ENCODE results near the gene OR2W3. TPM values are rescaled to one million over a fixed set of nuclear protein-coding genes. Genes with fewer than 3 reads are reported as not detected.

The OR2W3 gene
- total RNA-seq (2021; fragmentation: NEBNext Ultra II Directional; extraction: Animal tissue kit (Norgen Biotek cat#: 25700)) (0.82 and 1.1 TPM in 2 replicates), polyA plus RNA-seq (2011; rRNA removed) (0.08 and 0.12 TPM in 2 replicates), polyA minus RNA-seq (2011; rRNA and poly(A)+ RNA removed) (0.51 TPM in 1 of 2 replicates, not detected in the other)
- polyA plus RNA-seq (2011; cell fraction: cytosol; rRNA removed), result not detected
- polyA plus RNA-seq (2011; cell fraction: nucleus; rRNA removed), result not detected
- polyA plus RNA-seq (2012, experiment 1 of 2), result not detected in 4 replicates
- not detected for polyA plus RNA-seq (2012, experiment 2 of 2)
- polyA plus RNA-seq (2013, experiment 1 of 2), result 0.41 TPM
- polyA plus RNA-seq (2013, experiment 2 of 2), result 0.61 TPM
- polyA minus RNA-seq (2011; cell fraction: cytosol; rRNA and poly(A)+ RNA removed), result not detected
- not detected for polyA minus RNA-seq (2011; cell fraction: nucleus; rRNA and poly(A)+ RNA removed)
- long read RNA-seq, experiment 1, result 0 reads
- long read RNA-seq, experiment 2, result 0 reads

DNA sequence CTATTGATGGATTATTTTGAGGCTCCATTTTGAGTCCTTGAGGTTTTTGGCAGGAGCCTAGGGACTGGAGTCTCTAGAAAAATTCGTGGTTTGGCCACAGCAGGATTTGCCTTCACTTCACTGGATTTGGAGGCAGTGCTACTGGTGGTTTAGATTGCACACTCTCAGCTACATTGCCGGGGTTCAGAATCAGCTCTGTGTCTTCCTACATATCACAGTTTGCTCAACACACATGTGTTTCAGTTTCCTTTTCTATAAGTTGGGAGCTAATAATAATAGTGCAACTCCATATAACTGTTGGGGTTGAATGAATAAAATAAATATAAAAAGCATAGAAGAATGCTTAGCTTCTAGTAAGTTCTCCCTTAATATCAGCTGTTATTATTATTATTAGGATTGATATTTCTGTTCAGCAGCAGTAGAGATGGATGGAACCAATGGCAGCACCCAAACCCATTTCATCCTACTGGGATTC is at the start of gene OR2W3:
Gene OR2W3, plus strand, starts transcription at position 425 of the 475 bp plus-strand sequence. Its CDS starts 0 bp downstream, at position 425.
- ChIA-PET POLR2A (ENCODE audit: partially characterized antibody) (no interaction called here), CTCF (ENCODE audit: partially characterized antibody) (no interaction called here)
- no peak within 1 kb of the TSS for H3K14ac ChIP-seq (ENCODE audit: insufficient read length)
- no peak within 1 kb of the TSS; a peak in 1 of 7 replicates for H3K9ac ChIP-seq (replicated peaks in 1 of 4; ENCODE audit: extremely low read depth in 1 of 4, low read depth in 3 of 4, low read length in 3 of 4)
- H2BK120ac ChIP-seq (replicated peaks; ENCODE audit: low read depth, low read length), result no peak within 1 kb of the TSS
- no peaks in the 10 kb centered on the region for H3K36me3 ChIP-seq (ENCODE audit: control insufficient read depth in 2 of 4, insufficient read depth in 4 of 4, low read length in 3 of 4)
- no peaks in the 10 kb centered on the region for H3K23me2 ChIP-seq (ENCODE audit: low read depth, low read length)
- H3K4me3 ChIP-seq (ENCODE audit: extremely low read depth in 1 of 4, insufficient read depth in 2 of 4, low read depth in 3 of 4, low read length in 4 of 4), result no peak within 1 kb of the TSS
- H2BK15ac ChIP-seq (ENCODE audit: low read length), result no peak within 1 kb of the TSS
- no peak within 1 kb of the TSS for H3K4me2 ChIP-seq (ENCODE audit: insufficient read depth in 1 of 2, low read depth in 2 of 2, low read length in 2 of 2)
- H2BK5ac ChIP-seq (ENCODE audit: low read depth, low read length), result no peak within 1 kb of the TSS
- H4K91ac ChIP-seq (replicated peaks; ENCODE audit: insufficient read length, low read length), result no peak within 1 kb of the TSS
- H3K56ac ChIP-seq (replicated peaks; ENCODE audit: insufficient read length, low read depth, low read length), result no peak within 1 kb of the TSS
- peaks cover 25 to 26% of the 10 kb centered on the region in 2 experiments; a peak in 3 of 4 replicates for H3K9me3 ChIP-seq (ENCODE audit: insufficient read depth in 2 of 2, low read depth in 1 of 2, low read length in 1 of 2)
- H4K20me1 ChIP-seq (replicated peaks in 1 of 2; ENCODE audit: control insufficient read depth in 1 of 2, insufficient read depth in 2 of 2, low read length in 2 of 2), result no peaks in the 10 kb centered on the region
- H3K79me1 ChIP-seq (ENCODE audit: low read depth, low read length), result no peaks in the 10 kb centered on the region
- H3K27me3 ChIP-seq (replicated peaks in 1 of 4; ENCODE audit: control insufficient read depth in 3 of 4, extremely low read depth in 1 of 4, insufficient read depth in 3 of 4, low read length in 3 of 4), result no peaks in the 10 kb centered on the region
- no peak within 1 kb of the TSS for H2AK5ac ChIP-seq (ENCODE audit: low read depth, low read length)
- no peak within 1 kb of the TSS for H3K4ac ChIP-seq (replicated peaks; ENCODE audit: insufficient read length, low read depth, low read length)
- H3K4me1 ChIP-seq (replicated peaks in 1 of 4; ENCODE audit: control insufficient read depth in 3 of 4, insufficient read depth in 4 of 4, low read length in 3 of 4), result no peaks in the 10 kb centered on the region
- H4K5ac ChIP-seq (ENCODE audit: insufficient read length, low read depth, low read length), result no peak within 1 kb of the TSS
- no peaks in the 10 kb centered on the region for H3K79me2 ChIP-seq (ENCODE audit: control insufficient read depth in 1 of 2, insufficient read depth in 2 of 2, low read length in 2 of 2)
- H3K18ac ChIP-seq (ENCODE audit: extremely low read depth, low read length), result no peak within 1 kb of the TSS
- H2BK12ac ChIP-seq (ENCODE audit: low read depth, low read length), result no peak within 1 kb of the TSS
- H2BK20ac ChIP-seq (ENCODE audit: low read length), result no peak within 1 kb of the TSS
- no peak within 1 kb of the TSS for H4K8ac ChIP-seq (ENCODE audit: extremely low read depth, insufficient read depth, low read length)
- H2AFZ ChIP-seq (ENCODE audit: low read length), result no peak within 1 kb of the TSS
- no peak within 1 kb of the TSS for H3K27ac ChIP-seq (ENCODE audit: low read depth, low read length)
- WGBS, 2 experiments (ENCODE audit: extremely low coverage in 1 of 2, insufficient coverage in 1 of 2, insufficient read length in 1 of 2, insufficient replicate concordance in 2 of 2, low coverage in 1 of 2, low lambda C conversion rate in 2 of 2, missing lambda C conversion rate in 1 of 2), result 46% methylated on average over 2 of the region's 2 CpGs; no CpG with 5 or more reads in 1 of the 2 experiments
- DNase-seq (ENCODE audit: low read depth in 1 of 2, low spot score in 2 of 2), result no peak
- H3K23ac ChIP-seq (ENCODE audit: insufficient read length), result no peak within 1 kb of the TSS
- no peak for FAIRE-seq
- TF ChIP-seq POU5F1 (IDR thresholded peaks at IDR 0.05; ENCODE audit: low read depth, low read length) (no peak), CREB1 (IDR thresholded peaks at IDR 0.05) (no peak), TAF7 (optimal IDR thresholded peaks at IDR 0.05; ENCODE audit: borderline replicate concordance, low read depth, low read length) (no peak), EP300 (IDR thresholded peaks at IDR 0.05; ENCODE audit: borderline replicate concordance in 1 of 2, low read depth in 2 of 2, low read length in 2 of 2) (no peak), JUND (IDR thresholded peaks at IDR 0.05; ENCODE audit: low read length) (no peak)
- TF ChIP-seq, protein P1, sequence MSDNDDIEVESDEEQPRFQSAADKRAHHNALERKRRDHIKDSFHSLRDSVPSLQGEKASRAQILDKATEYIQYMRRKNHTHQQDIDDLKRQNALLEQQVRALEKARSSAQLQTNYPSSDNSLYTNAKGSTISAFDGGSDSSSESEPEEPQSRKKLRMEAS (IDR thresholded peaks at IDR 0.05), result no peak
- TF ChIP-seq, protein P2, sequence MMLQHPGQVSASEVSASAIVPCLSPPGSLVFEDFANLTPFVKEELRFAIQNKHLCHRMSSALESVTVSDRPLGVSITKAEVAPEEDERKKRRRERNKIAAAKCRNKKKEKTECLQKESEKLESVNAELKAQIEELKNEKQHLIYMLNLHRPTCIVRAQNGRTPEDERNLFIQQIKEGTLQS (IDR thresholded peaks at IDR 0.05; ENCODE audit: insufficient read depth, low read depth, low read length), result no peak

Measured in H1 (cell line).